GM21515 (cell line): Measurements from ENCODE around the gene OR2V2.

Experiments used
- ATAC-seq: cut with Tn5 transposase; IDR thresholded peaks from one replicate; pipeline ENCODE4 v1.9.1; 2021; ENCODE audit not compliant: unreplicated experiment

The OR2V2 gene

DNA sequence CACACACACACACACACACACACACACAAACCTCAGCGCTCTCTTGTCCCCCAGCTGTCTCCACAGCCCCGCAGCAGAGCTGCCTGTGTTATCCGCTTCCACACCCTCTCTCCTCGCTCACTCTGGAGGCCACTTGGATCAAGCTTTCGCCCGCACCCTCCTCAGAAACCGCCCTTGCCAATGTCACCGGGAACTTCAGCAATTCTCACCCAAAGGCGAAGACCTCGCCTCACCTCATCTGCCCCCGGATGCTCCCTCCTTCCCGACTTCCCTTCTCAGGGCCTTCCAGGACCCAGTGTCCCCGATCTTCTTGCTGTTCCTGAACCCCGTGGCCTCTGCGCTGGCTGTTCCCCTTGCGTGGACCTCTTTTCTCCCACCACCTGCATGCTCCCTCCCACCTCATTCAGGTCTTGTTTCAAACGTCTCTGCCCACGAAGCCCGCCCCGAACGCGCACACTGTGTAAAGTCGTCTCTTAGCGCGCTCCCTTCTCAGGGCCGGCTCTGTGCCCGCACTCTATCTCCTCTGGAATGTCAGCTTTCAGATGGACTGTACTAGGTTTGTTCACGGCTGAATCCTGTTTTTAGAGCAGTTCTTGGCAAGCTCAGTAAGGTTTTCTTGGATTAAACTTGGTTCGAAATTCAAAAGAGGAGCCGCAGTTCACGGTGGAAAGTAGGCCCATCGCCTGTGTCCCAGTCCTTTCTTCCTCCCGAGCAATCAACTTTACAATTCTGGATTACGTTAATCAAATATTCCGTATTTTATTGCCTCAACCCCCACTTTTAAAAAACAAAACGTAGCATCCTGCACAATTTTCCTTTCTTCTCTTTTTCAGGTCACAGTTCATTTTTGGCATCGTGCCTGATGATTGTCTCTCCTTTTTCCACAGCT lies 58.6 kb downstream of the OR2V2 start:
- ATAC-seq: no peak

DNA sequence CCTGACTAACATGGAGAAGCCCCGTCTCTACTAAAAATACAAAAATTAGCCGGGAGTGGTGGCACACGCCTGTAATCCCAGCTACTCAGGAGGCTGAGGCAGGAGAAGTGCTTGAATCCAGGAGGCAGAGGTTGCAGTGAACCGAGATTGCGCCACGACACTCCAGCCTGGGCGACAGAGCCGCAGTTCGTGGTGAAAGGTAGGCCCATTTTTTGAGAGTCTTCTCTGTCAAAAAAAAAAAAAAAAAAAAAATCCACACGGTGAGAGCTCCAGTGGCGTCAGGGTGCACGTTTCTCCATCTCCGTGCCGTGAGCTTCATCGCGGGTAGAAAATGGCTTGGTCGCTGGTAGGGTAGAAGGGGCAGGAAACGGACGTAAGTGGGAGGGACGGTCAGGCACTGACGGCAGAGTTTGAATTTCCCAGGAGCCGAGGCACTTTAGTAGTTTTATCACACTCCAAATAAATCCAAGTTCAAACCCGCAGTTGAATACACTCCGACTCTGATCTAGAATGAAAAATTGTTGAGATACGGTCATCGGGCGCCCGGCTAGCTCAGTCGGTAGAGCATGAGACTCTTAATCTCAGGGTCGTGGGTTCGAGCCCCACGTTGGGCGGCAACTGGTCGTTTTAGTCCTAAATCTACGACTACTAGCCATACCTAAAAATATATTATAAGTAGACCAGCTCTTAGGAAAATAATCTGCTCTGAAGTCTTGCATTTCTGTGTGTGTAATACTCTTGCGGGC lies 60.0 kb downstream of the OR2V2 start:
- ATAC-seq: no peak

DNA sequence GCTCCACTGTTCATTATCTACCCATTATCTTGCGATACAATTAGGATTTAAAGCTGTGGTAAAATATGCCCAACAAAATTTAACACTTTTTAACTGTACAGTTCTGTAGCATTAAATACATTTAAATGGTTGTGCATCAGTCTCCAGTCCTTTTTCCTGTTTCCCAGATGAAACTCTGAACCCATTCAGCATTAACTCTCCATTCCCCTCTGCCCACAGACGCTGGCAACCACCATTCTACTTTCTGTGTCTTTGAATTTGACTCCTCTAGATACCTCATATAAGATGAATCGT lies 60.5 kb downstream of the OR2V2 start:
- no peak for ATAC-seq
